GM23338 (cell line): Measurements from ENCODE around the gene NAT8L.

Experiments used
- CTCF ChIP-seq, 2 experiments: fragments of 200-600 bp in 1 of 2; sonication (generic) in 1 of 2; conservative IDR thresholded peaks; 2 replicates each; pipeline versions ENCODE4 v1.5.1 to v1.6.1; 2016 to 2017; ENCODE audit warnings: antibody characterized with exemption in 2 of 2, low read depth in 2 of 2, mild to moderate bottlenecking in 2 of 2, moderate library complexity in 1 of 2
- EZH2phosphoT487 ChIP-seq: fragments of 200-600 bp; sonication (generic); IDR thresholded peaks from one replicate; pipeline ENCODE4 v1.8.1; 2018; ENCODE audit warnings: antibody characterized with exemption; ENCODE audit not compliant: unreplicated experiment
- POLR2AphosphoS5 ChIP-seq: IDR thresholded peaks from 2 replicates; pipeline ENCODE4 v1.6.1; 2016; ENCODE audit warnings: antibody characterized with exemption, low read depth
- TF ChIP-seq, protein P1 (sequence below): IDR thresholded peaks from one replicate; pipeline ENCODE4 v1.6.1; 2018; ENCODE audit warnings: antibody characterized with exemption; ENCODE audit not compliant: unreplicated experiment

DNA sequence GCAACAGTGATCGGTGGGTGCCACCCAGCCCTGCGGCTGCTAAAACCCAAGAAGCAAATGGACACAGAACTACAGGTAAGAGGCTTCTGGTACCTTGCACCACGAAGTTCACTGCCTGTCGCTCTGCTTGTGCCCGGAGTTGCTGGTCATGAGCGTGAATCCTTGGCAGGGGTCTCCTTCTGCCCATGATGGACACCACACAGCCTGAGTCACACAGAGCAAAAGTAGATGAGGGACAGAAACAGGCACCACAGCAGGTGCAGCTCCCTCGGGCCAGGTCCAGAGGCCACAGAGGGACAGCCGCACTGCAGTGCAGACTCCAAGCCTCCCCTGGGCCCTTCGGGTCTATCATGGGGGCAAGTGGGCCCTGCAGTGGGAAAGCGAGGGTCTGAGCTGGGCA is 22.4 kb downstream of the NAT8L start:
- no peak for TF ChIP-seq CTCF (conservative IDR thresholded peaks at IDR 0.05; ENCODE audit: low read depth in 2 of 2)
- no peak for TF ChIP-seq POLR2AphosphoS5
- TF ChIP-seq, protein P1, sequence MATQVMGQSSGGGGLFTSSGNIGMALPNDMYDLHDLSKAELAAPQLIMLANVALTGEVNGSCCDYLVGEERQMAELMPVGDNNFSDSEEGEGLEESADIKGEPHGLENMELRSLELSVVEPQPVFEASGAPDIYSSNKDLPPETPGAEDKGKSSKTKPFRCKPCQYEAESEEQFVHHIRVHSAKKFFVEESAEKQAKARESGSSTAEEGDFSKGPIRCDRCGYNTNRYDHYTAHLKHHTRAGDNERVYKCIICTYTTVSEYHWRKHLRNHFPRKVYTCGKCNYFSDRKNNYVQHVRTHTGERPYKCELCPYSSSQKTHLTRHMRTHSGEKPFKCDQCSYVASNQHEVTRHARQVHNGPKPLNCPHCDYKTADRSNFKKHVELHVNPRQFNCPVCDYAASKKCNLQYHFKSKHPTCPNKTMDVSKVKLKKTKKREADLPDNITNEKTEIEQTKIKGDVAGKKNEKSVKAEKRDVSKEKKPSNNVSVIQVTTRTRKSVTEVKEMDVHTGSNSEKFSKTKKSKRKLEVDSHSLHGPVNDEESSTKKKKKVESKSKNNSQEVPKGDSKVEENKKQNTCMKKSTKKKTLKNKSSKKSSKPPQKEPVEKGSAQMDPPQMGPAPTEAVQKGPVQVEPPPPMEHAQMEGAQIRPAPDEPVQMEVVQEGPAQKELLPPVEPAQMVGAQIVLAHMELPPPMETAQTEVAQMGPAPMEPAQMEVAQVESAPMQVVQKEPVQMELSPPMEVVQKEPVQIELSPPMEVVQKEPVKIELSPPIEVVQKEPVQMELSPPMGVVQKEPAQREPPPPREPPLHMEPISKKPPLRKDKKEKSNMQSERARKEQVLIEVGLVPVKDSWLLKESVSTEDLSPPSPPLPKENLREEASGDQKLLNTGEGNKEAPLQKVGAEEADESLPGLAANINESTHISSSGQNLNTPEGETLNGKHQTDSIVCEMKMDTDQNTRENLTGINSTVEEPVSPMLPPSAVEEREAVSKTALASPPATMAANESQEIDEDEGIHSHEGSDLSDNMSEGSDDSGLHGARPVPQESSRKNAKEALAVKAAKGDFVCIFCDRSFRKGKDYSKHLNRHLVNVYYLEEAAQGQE = no peak
- TF ChIP-seq EZH2phosphoT487 = no peak
